HEK293T (cell line): ENCODE data around the gene TM4SF1.

Experiments
- ARNT ChIP-seq: fragments of 450-650 bp; IDR thresholded peaks from 2 replicates; pipeline ENCODE4 v1.6.1; 2017; ENCODE audit warnings: mild to moderate bottlenecking
- BHLHE40 ChIP-seq: fragments of 450-650 bp; IDR thresholded peaks from 2 replicates; pipeline ENCODE4 v1.6.1; 2016; ENCODE audit warnings: mild to moderate bottlenecking, moderate library complexity, borderline replicate concordance
- CTBP1 ChIP-seq: fragments of 450-650 bp; IDR thresholded peaks from 2 replicates; pipeline ENCODE4 v1.6.1; 2016; ENCODE audit warnings: borderline replicate concordance
- ELF4 ChIP-seq: fragments of 450-650 bp; IDR thresholded peaks from 2 replicates; pipeline ENCODE4 v1.6.1; 2017; ENCODE audit warnings: antibody characterized with exemption
- FOXA1 ChIP-seq: fragments of 450-650 bp; IDR thresholded peaks from 2 replicates; pipeline ENCODE4 v1.6.1; 2016; ENCODE audit warnings: mild to moderate bottlenecking
- FOXK2 ChIP-seq: fragments of 450-650 bp; IDR thresholded peaks from 2 replicates; pipeline ENCODE4 v1.6.1; 2016; ENCODE audit warnings: mild to moderate bottlenecking
- FOXM1 ChIP-seq: fragments of 450-650 bp; IDR thresholded peaks from 2 replicates; pipeline ENCODE4 v1.6.1; 2017; ENCODE audit warnings: mild to moderate bottlenecking, borderline replicate concordance
- L3MBTL2 ChIP-seq: fragments of 450-650 bp; conservative IDR thresholded peaks from 2 replicates; pipeline ENCODE4 v1.6.1; 2016; ENCODE audit warnings: mild to moderate bottlenecking
- NFRKB ChIP-seq: fragments of 450-650 bp; IDR thresholded peaks from 2 replicates; pipeline ENCODE4 v1.6.1; 2016; ENCODE audit warnings: mild to moderate bottlenecking, moderate library complexity
- PKNOX1 ChIP-seq: fragments of 450-650 bp; IDR thresholded peaks from 2 replicates; pipeline ENCODE4 v1.6.1; 2016
- SP1 ChIP-seq: fragments of 450-650 bp; IDR thresholded peaks from 2 replicates; pipeline ENCODE4 v1.6.1; 2017
- SUZ12 ChIP-seq: fragments of 450-650 bp; IDR thresholded peaks from 2 replicates; pipeline ENCODE4 v1.6.1; 2016; ENCODE audit warnings: mild to moderate bottlenecking
- TARDBP ChIP-seq: fragments of 450-650 bp; IDR thresholded peaks from 2 replicates; pipeline ENCODE4 v1.6.1; 2016
- ZNF384 ChIP-seq: fragments of 450-650 bp; IDR thresholded peaks from 2 replicates; pipeline ENCODE4 v1.6.1; 2016

DNA sequence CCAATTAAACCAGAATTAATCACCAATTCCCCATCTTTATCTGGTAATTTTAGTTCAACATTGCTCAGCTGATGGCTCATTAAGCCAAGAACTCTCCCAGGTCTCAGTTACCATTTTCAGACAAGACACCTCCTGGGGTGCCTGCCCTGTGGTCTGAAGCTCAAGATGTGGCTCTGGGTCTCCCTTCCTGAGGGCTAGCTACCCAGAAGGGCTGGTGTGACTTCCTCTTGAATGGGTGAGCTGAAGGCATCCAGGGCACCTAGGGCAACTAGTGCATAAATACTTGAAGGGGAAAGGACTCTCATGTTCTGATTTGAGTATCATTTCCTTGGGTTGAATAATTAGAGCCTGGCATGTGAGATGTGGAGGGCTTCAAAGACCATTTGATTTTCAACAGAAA lies 6.7 kb upstream of the TM4SF1 start:
- TF ChIP-seq NFRKB (no peak), ZNF384 (no peak), CTBP1 (no peak), FOXA1 (no peak), BHLHE40 (no peak), FOXM1 (no peak), L3MBTL2 (no peak), SP1 (no peak), ELF4 (no peak), SUZ12 (no peak), TARDBP (no peak), ARNT (no peak), PKNOX1 (no peak), FOXK2 (no peak)
